ENCODE measurements around the gene RNF121.

The RNF121 gene

DNA sequence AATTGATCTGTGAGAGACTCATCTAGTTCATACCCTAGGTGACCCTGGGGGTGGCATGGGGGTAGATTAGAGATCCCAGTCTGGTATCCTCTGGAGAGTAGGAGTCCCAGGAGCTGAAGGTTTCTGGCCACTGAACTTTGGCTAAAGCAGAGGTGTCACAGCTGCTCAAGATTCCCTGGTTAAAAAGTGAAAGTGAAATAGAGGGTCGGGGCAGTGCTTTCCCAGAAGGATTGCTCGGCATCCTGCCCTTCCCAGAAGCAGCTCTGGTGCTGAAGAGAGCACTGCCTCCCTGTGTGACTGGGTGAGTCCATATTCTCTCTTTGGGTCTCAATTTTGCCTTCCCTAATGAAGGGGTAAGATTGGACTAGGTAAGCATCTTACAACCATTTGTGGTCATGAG lies 70.5 kb downstream of the RNF121 start:
- no peak for TF ChIP-seq CTCF (IDR thresholded peaks at IDR 0.05; ENCODE audit: low read depth, low read length)
- no peak for DNase-seq (ENCODE audit: extremely low read depth, low read depth)

- no peak for DNase-seq (ENCODE audit: extremely low read depth, low read depth)
- no peak for TF ChIP-seq CTCF (IDR thresholded peaks at IDR 0.05; ENCODE audit: low read depth, low read length)
Observed at GRCh38 chr11:71999798-72000197, 71.0 kb downstream of the RNF121 start.

GRCh38 chr11:72000202-72000867 lies 71.5 kb downstream of the RNF121 start:
- TF ChIP-seq CTCF (IDR thresholded peaks at IDR 0.05; ENCODE audit: low read depth, low read length) = no peak
- no peak for DNase-seq (ENCODE audit: extremely low read depth, low read depth)

DNA sequence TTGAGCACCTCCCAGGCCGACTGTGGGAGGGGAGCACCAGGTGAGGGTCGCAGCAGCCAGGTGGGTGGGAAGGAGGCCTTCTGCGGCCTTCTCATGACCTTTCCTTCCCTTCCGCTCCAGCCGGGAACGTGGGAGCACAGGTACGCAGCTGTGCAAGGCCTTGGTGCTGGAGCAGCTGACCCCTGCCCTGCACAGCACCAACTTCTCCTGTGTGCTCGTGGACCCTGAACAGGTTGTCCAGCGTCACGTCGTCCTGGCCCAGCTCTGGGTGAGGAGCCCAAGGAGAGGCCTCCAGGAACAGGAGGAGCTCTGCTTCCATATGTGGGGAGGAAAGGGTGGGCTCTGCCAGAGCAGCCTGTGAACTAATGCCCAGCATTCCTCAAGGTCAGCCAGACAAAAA lies 72.4 kb downstream of the RNF121 start:
- TF ChIP-seq CTCF (IDR thresholded peaks at IDR 0.05; ENCODE audit: low read depth, low read length) = no peak
- no peak for DNase-seq (ENCODE audit: extremely low read depth, low read depth)

- TF ChIP-seq CTCF (IDR thresholded peaks at IDR 0.05; ENCODE audit: low read depth, low read length) = no peak
- no peak for DNase-seq (ENCODE audit: extremely low read depth, low read depth)
Observed at GRCh38 chr11:72001834-72002591, 73.2 kb downstream of the RNF121 start.

GRCh38 chr11:72002841-72003775 lies 74.3 kb downstream of the RNF121 start:
- DNase-seq (ENCODE audit: extremely low read depth, low read depth) = no peak
- no peak for TF ChIP-seq CTCF (IDR thresholded peaks at IDR 0.05; ENCODE audit: low read depth, low read length)

All from AG09319 (cell line).